Psoas muscle (tissue), 8 donors: ENCODE results near the gene GAA. TPM values are rescaled to one million over a fixed set of nuclear protein-coding genes. Genes with fewer than 3 reads are reported as not detected.

Source experiments
- ATAC-seq, 4 donors: fragments of 200-7000 bp; cut with Tn5 transposase; one replicate each; pipeline ENCODE4 v1.9.1; 2020; ENCODE audit warnings: moderate library complexity in 3 of 4, mild to moderate bottlenecking in 2 of 4
- DNase-seq, 2 donors: peaks; one replicate each; pipeline ENCODE4 v3.0.0-alpha.2; 2020
- H3K27ac ChIP-seq: fragments of 200-600 bp; one replicate; pipeline ENCODE4 v1.8.0; 2022
- H3K27me3 ChIP-seq, 3 donors: fragments of 200-600 bp in 1 of 3; one replicate each; pipeline versions ENCODE4 v1.6.1 to v1.8.0; 2013 to 2022; ENCODE audit warnings: low read length in 2 of 3, mild to moderate bottlenecking in 2 of 3, moderate library complexity in 1 of 3; ENCODE audit not compliant: insufficient read depth in 3 of 3
- H3K36me3 ChIP-seq, 2 donors: fragments of 200-600 bp in 1 of 2; one replicate each; pipeline versions ENCODE4 v1.6.1 to v1.8.0; 2013 to 2022; ENCODE audit warnings: low read depth in 1 of 2, mild to moderate bottlenecking in 1 of 2, moderate library complexity in 1 of 2; ENCODE audit not compliant: insufficient read depth in 1 of 2
- H3K4me1 ChIP-seq: fragments of 200-600 bp; one replicate; pipeline ENCODE4 v1.8.0; 2022
- H3K4me3 ChIP-seq: fragments of 200-600 bp; one replicate; pipeline ENCODE4 v1.8.0; 2022; ENCODE audit warnings: mild to moderate bottlenecking
- H3K9me3 ChIP-seq: fragments of 200-600 bp; one replicate; pipeline ENCODE4 v1.8.0; 2022
- CTCF ChIP-seq: fragments of 200-600 bp; IDR thresholded peaks from one replicate; pipeline ENCODE4 v1.8.0; 2022; ENCODE audit warnings: antibody characterized with exemption
- WGBS, 3 donors: extraction: QIAGEN DNeasy Blood & Tissue Kit; methylation state at CpG; one replicate each; pipeline versions ENCODE4 v1.1.6 to v1.1.7; 2013; 5-methylcytosine and 5-hydroxymethylcytosine counted together
- intact Hi-C, 2 donors: fragments of 100-400 bp; cut with DNase I; formaldehyde crosslinking; loops; one replicate each; pipeline versions ENCODE4 v1.11.0 to v1.14.2; 2022
- polyA plus RNA-seq, 3 donors: library from polyadenylated mRNA; stranded (reverse); fragments of 200-250 nt; gene quantifications; one replicate each; pipeline ENCODE4 v1.2.3, GENCODE V29; 2013
- total RNA-seq, 4 donors: library from RNA; stranded (reverse); fragmentation: NEBNext Ultra II Directional in 2 of 4; extraction: Animal tissue kit (Norgen Biotek cat#: 25700) in 2 of 4; gene quantifications; one replicate each; pipeline versions ENCODE4 v1.2.1 to v1.2.4, GENCODE V29; 2021 to 2023
- donor health status: healthy with polysubstance abuse.
- donor health status: DM: no; HTN: no; CAD: no; lungs with moderate emphysema.
- donor health status: Bipolar disorder and iron deficiency.
- donor health status: healthy.
- donor health status: DM: yes; HTN: yes; CAD: no.
- donor health status: DM: no; HTN: no; CAD: no.
- donor health status: DM: no; HTN: no; CAD: no.
- donor health status: DM: yes; HTN: yes; CAD: no.

GAA gene
- total and polyA plus RNA-seq, 7 donors: 19.6 to 42.4 (median 27.3) TPM

- Histone ChIP-seq H3K4me3 (no peak overlapping the region), H3K27ac (no peak overlapping the region), H3K4me1 (no peaks in the 10 kb centered on the region), H3K9me3 (no peaks in the 10 kb centered on the region), H3K36me3 (no peaks in the 10 kb centered on the region), H3K27me3 (no peaks in the 10 kb centered on the region)
- DNase-seq (peak in 1 of 2 donors; percentile 3), ATAC-seq (no peak)
- intact Hi-C loops: no loop called here
- WGBS, 3 donors: 87 to 91% (median 88%) methylated on average over 4 of the region's 4 CpGs
- no peak for TF ChIP-seq CTCF
These were observed 10.0 kb upstream of the GAA start for GRCh38 chr17:80091376-80091775.

DNA sequence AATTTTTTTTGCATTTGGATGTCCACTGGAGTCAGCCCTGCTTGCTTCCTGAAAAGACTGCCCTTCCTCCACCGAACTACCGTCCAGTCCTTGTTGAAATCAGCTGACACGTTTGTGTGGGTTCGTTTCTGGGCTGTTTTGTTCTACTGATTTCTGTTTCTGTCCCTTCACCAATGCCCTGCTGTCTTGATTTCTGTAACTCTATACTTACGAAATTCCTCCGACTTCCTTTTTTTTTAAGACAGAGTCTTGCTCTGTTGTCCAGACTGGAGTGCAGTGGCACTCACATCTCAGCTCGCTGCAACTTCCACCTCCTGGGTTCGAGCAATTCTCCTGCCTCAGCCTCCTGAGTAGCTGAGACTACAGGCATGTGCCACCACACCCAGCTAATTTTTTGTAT, 8.4 kb upstream of the GAA start:
- no peaks in the 10 kb centered on the region for H3K9me3 ChIP-seq
- H3K4me1 ChIP-seq: no peaks in the 10 kb centered on the region
- H3K36me3 ChIP-seq: no peaks in the 10 kb centered on the region
- no peaks in the 10 kb centered on the region for H3K27me3 ChIP-seq
- 65 to 73% (median 66%) methylated on average over 8 of the region's 8 CpGs for WGBS, 3 donors
- no peak overlapping the region for H3K27ac ChIP-seq
- intact Hi-C loops: no loop called here
- ATAC-seq (no peak), DNase-seq (peak in 1 of 2 donors; percentile 36)
- no peak overlapping the region for H3K4me3 ChIP-seq
- TF ChIP-seq CTCF: no peak

DNA sequence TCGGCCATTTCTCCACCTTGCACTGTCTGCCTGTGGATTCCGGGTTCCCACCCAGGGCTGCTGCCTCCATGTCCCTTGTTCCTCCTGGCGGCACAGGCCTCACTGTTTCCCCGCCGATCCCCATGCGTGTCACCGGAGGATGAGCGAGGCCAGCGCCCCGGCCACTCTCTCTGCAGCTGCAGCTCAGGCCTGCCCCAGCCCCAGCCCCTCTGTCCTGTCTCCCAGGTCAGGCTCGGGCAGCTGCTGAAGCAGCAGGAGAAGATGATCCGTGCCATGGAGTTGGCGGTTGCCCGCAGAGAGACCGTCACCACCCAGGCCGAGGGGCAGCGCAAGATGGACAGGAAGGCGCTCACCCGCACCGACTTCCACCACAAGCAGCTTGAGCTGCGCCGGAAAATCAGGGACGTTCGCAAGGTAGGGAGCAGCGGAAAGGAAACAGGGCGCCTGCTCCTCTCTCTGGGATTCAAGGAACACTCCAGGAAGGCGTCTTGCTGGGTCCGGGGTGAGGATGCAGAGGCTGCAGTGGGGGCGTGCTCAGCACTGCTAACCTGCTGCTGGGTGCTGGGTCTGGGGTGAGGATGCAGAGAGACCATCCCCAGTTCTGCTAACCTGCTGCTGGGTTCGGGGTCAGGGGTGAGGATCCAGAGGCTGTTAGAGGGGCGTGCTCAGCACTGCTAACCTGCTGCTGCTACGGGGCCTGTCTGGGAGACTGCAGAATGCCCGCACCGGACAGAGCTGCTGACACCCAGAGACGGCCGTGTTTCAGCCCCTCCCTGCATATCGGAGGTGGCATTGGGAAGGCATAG, 6.1 kb upstream of the GAA start:
- no peaks in the 10 kb centered on the region for H3K27me3 ChIP-seq
- no peak overlapping the region for H3K27ac ChIP-seq
- TF ChIP-seq CTCF: no peak
- DNase-seq (peak in 1 of 2 donors; percentile 40), ATAC-seq (no peak)
- H3K4me3 ChIP-seq: no peak overlapping the region
- WGBS, 3 donors: 75 to 80% (median 76%) methylated on average over 37 of the region's 37 CpGs
- H3K36me3 ChIP-seq: no peaks in the 10 kb centered on the region
- H3K9me3 ChIP-seq: no peaks in the 10 kb centered on the region
- no peaks in the 10 kb centered on the region for H3K4me1 ChIP-seq
- intact Hi-C loops: no loop called here

DNA sequence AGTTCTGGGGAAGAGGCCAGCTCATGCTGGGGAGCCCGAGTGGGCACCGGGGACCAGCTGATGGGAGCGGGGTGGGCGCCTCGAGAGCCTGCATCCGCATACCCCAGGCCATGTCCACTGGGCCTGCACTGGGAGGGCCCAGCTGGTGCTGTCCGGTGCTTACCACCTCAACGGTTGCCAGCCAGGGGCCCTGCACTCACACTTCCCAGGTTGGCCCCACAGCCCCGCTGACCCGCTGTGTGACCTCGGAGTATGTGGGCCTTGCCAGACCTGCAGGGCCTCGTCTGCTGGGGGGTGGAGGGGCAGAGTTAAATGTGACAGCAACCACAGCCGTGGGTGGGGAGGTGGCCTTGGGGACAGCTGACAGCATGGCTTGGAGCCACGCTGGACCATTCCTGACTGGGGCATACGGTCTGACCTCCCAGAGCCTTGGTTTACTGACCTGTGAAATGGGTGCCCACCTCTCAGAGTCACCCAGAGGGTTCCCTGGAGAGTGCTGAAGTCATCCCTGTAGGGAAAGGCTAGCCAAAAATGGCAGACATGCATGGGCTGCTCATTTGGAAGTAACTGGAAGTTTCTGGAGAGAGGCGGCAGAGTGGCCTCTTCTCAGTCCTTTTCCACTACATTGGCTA, 5.4 kb upstream of the GAA start:
- WGBS, 3 donors: 74 to 80% (median 79%) methylated on average over 16 of the region's 16 CpGs
- TF ChIP-seq CTCF: no peak
- intact Hi-C loops: no loop called here
- DNase-seq (peak in 1 of 2 donors; percentile 29), ATAC-seq (no peak)
- H3K9me3 ChIP-seq: no peaks in the 10 kb centered on the region
- H3K27me3 ChIP-seq: no peaks in the 10 kb centered on the region
- H3K36me3 ChIP-seq: no peaks in the 10 kb centered on the region
- no peak overlapping the region for H3K4me3 ChIP-seq
- peaks cover 6% of the 10 kb centered on the region for H3K4me1 ChIP-seq
- H3K27ac ChIP-seq: no peak overlapping the region
